Uterus (tissue), 2 donors: Measurements from ENCODE around the gene PWP1.

Source experiments
- CTCF ChIP-seq, 4 experiments: fragments of 200-600 bp in 2 of 4; fragments of 450-650 bp in 2 of 4; sonication (generic) in 2 of 4; IDR thresholded peaks; one replicate each; pipeline ENCODE4 v1.5.1; 2016 to 2019; ENCODE audit warnings: antibody characterized with exemption in 4 of 4, mild to moderate bottlenecking in 2 of 4, moderate library complexity in 1 of 4
- POLR2A ChIP-seq, 2 donors: fragments of 450-650 bp; IDR thresholded peaks; one replicate each; pipeline ENCODE4 v1.6.1; 2016; ENCODE audit warnings: antibody characterized with exemption in 2 of 2, mild to moderate bottlenecking in 1 of 2, moderate library complexity in 1 of 2

GRCh38 chr12:107654873-107655272 lies 30.7 kb upstream of the PWP1 start:
- TF ChIP-seq CTCF (IDR thresholded peaks at IDR 0.05) = no peak
- no peak for TF ChIP-seq POLR2A (IDR thresholded peaks at IDR 0.05)
